H9 (cell line): ENCODE data around the gene MKRN1. TPM values are rescaled to one million over a fixed set of nuclear protein-coding genes. Genes with fewer than 3 reads are reported as not detected.
A peak's percentile ranks its signal among the peaks of the same experiment; 100 is the strongest.

Source experiments
- DNase-seq: peaks from one replicate; pipeline ENCODE4 v3.0.0-alpha.2; 2017
- H2AFZ ChIP-seq: one replicate; pipeline ENCODE4 v1.6.1; 2013; ENCODE audit warnings: mild to moderate bottlenecking, low read length, control low read depth, moderate library complexity
- H2AK5ac ChIP-seq: 2 replicates; pipeline ENCODE4 v1.6.1; 2013; ENCODE audit warnings: low read length, control low read depth, mixed read lengths; ENCODE audit not compliant: insufficient read length
- H2BK120ac ChIP-seq: one replicate; pipeline ENCODE4 v1.6.1; 2013; ENCODE audit warnings: low read depth, mild to moderate bottlenecking, low read length, control low read depth, inconsistent platforms; ENCODE audit not compliant: poor library complexity, severe bottlenecking
- H2BK12ac ChIP-seq: 2 replicates; pipeline ENCODE4 v1.6.1; 2013; ENCODE audit warnings: low read length, control low read depth, mixed read lengths, low read depth; ENCODE audit not compliant: insufficient read length
- H2BK15ac ChIP-seq: 2 replicates; pipeline ENCODE4 v1.6.1; 2013; ENCODE audit warnings: low read depth, low read length, control low read depth
- H2BK20ac ChIP-seq: one replicate; pipeline ENCODE4 v1.6.1; 2013; ENCODE audit warnings: low read depth, mild to moderate bottlenecking, low read length, control low read depth, inconsistent platforms; ENCODE audit not compliant: poor library complexity, severe bottlenecking
- H2BK5ac ChIP-seq: 2 replicates; pipeline ENCODE4 v1.6.1; 2013; ENCODE audit warnings: low read length, control low read depth, mixed read lengths; ENCODE audit not compliant: insufficient read length
- H3K14ac ChIP-seq: 2 replicates; pipeline ENCODE4 v1.6.1; 2013; ENCODE audit warnings: low read length, control low read depth; ENCODE audit not compliant: insufficient read depth
- H3K18ac ChIP-seq: 2 replicates; pipeline ENCODE4 v1.6.1; 2013; ENCODE audit warnings: low read depth, mild to moderate bottlenecking, mixed read lengths, low read length, control low read depth; ENCODE audit not compliant: insufficient read length
- H3K23ac ChIP-seq: 2 replicates; pipeline ENCODE4 v1.6.1; 2013; ENCODE audit warnings: low read length, control low read depth, mixed read lengths, low read depth; ENCODE audit not compliant: insufficient read length
- H3K23me2 ChIP-seq: 2 replicates; pipeline ENCODE4 v1.6.1; 2013; ENCODE audit warnings: low read depth, mild to moderate bottlenecking, mixed read lengths, low read length, control low read depth; ENCODE audit not compliant: insufficient read length, poor library complexity, severe bottlenecking
- H3K27ac ChIP-seq: 2 replicates; pipeline ENCODE4 v1.5.1; 2013; ENCODE audit warnings: low read length, control low read depth, mixed read lengths, low read depth; ENCODE audit not compliant: insufficient read length
- H3K27me3 ChIP-seq: 2 replicates; pipeline ENCODE4 v1.6.1; 2013; ENCODE audit warnings: low read length, control low read depth, inconsistent platforms; ENCODE audit not compliant: insufficient read depth
- H3K4ac ChIP-seq: 2 replicates; pipeline ENCODE4 v1.6.1; 2013; ENCODE audit warnings: low read depth, mild to moderate bottlenecking, control low read depth, inconsistent platforms, low read length, moderate library complexity
- H3K4me1 ChIP-seq: 2 replicates; pipeline ENCODE4 v1.6.1; 2013; ENCODE audit warnings: low read length, control low read depth, inconsistent platforms; ENCODE audit not compliant: insufficient read depth
- H3K4me2 ChIP-seq: 2 replicates; pipeline ENCODE4 v1.6.1; 2013; ENCODE audit warnings: low read length, control low read depth, mixed read lengths; ENCODE audit not compliant: insufficient read length, insufficient read depth
- H3K56ac ChIP-seq: 2 replicates; pipeline ENCODE4 v1.6.1; 2013; ENCODE audit warnings: low read depth, mild to moderate bottlenecking, mixed read lengths, low read length, control low read depth; ENCODE audit not compliant: insufficient read length
- H3K79me1 ChIP-seq: 2 replicates; pipeline ENCODE4 v1.6.1; 2013; ENCODE audit warnings: low read depth, mild to moderate bottlenecking, moderate library complexity, low read length, control low read depth, inconsistent platforms; ENCODE audit not compliant: insufficient read depth, poor library complexity, severe bottlenecking
- H3K79me2 ChIP-seq: 2 replicates; pipeline ENCODE4 v1.6.1; 2013; ENCODE audit warnings: low read length, control low read depth, inconsistent platforms; ENCODE audit not compliant: insufficient read depth
- H3K9ac ChIP-seq: 2 replicates; pipeline ENCODE4 v1.6.1; 2013; ENCODE audit warnings: low read length, control low read depth, mixed read lengths; ENCODE audit not compliant: insufficient read length; ENCODE audit errors: extremely low read depth
- H3K9me3 ChIP-seq: one replicate; pipeline ENCODE4 v1.6.1; 2013; ENCODE audit warnings: low read depth, low read length, inconsistent platforms; ENCODE audit not compliant: control insufficient read depth
- H3T11ph ChIP-seq: one replicate; pipeline ENCODE4 v1.6.1; 2013; ENCODE audit warnings: mild to moderate bottlenecking, low read length, control low read depth, inconsistent platforms
- H4K20me1 ChIP-seq: one replicate; pipeline ENCODE4 v1.6.1; 2013; ENCODE audit not compliant: control insufficient read depth, insufficient read length, insufficient read depth
- H4K5ac ChIP-seq: 2 replicates; pipeline ENCODE4 v1.6.1; 2013; ENCODE audit warnings: low read depth, mild to moderate bottlenecking, mixed read lengths, low read length, control low read depth; ENCODE audit not compliant: insufficient read length
- H4K8ac ChIP-seq: replicated peaks from 2 replicates; pipeline ENCODE4 v1.6.1; 2013; ENCODE audit warnings: low read length, control low read depth, mixed read lengths, low read depth; ENCODE audit not compliant: insufficient read length
- H4K91ac ChIP-seq: 2 replicates; pipeline ENCODE4 v1.6.1; 2013; ENCODE audit warnings: low read depth, mild to moderate bottlenecking, moderate library complexity, mixed read lengths, low read length, control low read depth; ENCODE audit not compliant: insufficient read length
- H3K27ac Mint-ChIP-seq, 3 experiments: 2 replicates in 2 of 3; 3 replicates in 1 of 3; pipeline ENCODE4 v1.8.0; 2020 to 2021; ENCODE audit warnings: mixed read lengths in 3 of 3, mild to moderate bottlenecking in 1 of 3, moderate library complexity in 1 of 3
- H3K27me3 Mint-ChIP-seq: 2 replicates; pipeline ENCODE4 v1.8.0; 2021; ENCODE audit warnings: low read depth, mild to moderate bottlenecking, moderate library complexity, mixed read lengths
- H3K36me3 Mint-ChIP-seq, 3 experiments: 2 replicates in 2 of 3; 3 replicates in 1 of 3; pipeline ENCODE4 v1.8.0; 2020 to 2021; ENCODE audit warnings: low read depth in 3 of 3, mixed read lengths in 3 of 3; ENCODE audit not compliant: insufficient read depth in 1 of 3
- H3K4me1 Mint-ChIP-seq, 2 experiments: 2 replicates each; pipeline ENCODE4 v1.8.0; 2020; ENCODE audit warnings: mixed read lengths in 2 of 2
- H3K4me3 Mint-ChIP-seq, 2 experiments: 2 replicates in 1 of 2; 3 replicates in 1 of 2; pipeline ENCODE4 v1.8.0; 2020 to 2021; ENCODE audit warnings: mild to moderate bottlenecking in 2 of 2, mixed read lengths in 2 of 2, moderate library complexity in 1 of 2
- H3K9me3 Mint-ChIP-seq, 2 experiments: 2 replicates in 1 of 2; 3 replicates in 1 of 2; pipeline ENCODE4 v1.8.0; 2020; ENCODE audit warnings: mild to moderate bottlenecking in 2 of 2, mixed read lengths in 2 of 2, moderate library complexity in 1 of 2
- WGBS: extraction: QIAGEN DNeasy Blood & Tissue Kit; methylation state at CpG from one replicate; pipeline ENCODE4 v1.1.7; 2013; ENCODE audit warnings: missing lambda C conversion rate, low lambda C conversion rate, mixed read lengths; ENCODE audit not compliant: insufficient read length; ENCODE audit errors: extremely low coverage; 5-methylcytosine and 5-hydroxymethylcytosine counted together
- total RNA-seq: library from RNA; stranded (reverse); gene quantifications from 2 replicates; pipeline ENCODE4 v1.2.1, GENCODE V29; 2021
- TF ChIP-seq, protein P1 (sequence below): fragments of 200-600 bp; sonication (generic); conservative IDR thresholded peaks from 3 replicates; pipeline ENCODE4 v1.8.0; 2021; ENCODE audit warnings: antibody characterized with exemption, mild to moderate bottlenecking

Gene MKRN1
- total RNA-seq, 1 experiment from 2014 or later = 106 TPM

DNA sequence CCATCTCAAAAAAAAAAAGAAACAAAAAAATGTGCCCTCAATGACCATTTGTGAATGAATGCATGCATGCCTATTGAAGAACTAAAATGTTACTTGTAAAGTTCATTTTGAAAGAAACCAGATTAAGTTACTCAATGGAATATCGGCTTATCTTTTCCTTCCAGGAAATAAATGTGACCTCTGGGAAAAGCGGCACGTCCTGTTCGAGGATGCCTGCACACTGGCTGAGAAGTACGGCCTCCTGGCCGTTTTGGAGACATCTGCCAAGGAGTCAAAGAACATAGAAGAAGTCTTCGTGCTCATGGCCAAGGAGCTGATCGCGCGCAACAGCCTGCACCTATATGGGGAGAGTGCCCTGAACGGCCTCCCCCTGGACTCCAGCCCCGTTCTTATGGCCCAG is 53.6 kb downstream of the MKRN1 start:
- H3K27ac ChIP-seq = no peak overlapping the region
- DNase-seq = no peak
- no peak overlapping the region for H2BK12ac ChIP-seq
- H3K9me3 Mint-ChIP-seq = peaks cover 1% of the 10 kb centered on the region in 2 experiments; a peak in 4 of 5 replicates
- TF ChIP-seq, protein P1, sequence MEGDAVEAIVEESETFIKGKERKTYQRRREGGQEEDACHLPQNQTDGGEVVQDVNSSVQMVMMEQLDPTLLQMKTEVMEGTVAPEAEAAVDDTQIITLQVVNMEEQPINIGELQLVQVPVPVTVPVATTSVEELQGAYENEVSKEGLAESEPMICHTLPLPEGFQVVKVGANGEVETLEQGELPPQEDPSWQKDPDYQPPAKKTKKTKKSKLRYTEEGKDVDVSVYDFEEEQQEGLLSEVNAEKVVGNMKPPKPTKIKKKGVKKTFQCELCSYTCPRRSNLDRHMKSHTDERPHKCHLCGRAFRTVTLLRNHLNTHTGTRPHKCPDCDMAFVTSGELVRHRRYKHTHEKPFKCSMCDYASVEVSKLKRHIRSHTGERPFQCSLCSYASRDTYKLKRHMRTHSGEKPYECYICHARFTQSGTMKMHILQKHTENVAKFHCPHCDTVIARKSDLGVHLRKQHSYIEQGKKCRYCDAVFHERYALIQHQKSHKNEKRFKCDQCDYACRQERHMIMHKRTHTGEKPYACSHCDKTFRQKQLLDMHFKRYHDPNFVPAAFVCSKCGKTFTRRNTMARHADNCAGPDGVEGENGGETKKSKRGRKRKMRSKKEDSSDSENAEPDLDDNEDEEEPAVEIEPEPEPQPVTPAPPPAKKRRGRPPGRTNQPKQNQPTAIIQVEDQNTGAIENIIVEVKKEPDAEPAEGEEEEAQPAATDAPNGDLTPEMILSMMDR = no peak
- no peaks in the 10 kb centered on the region for H3K79me2 ChIP-seq
- H3K4me1 ChIP-seq = no peaks in the 10 kb centered on the region
- no peak overlapping the region for H3K4ac ChIP-seq
- no peak overlapping the region for H2BK15ac ChIP-seq
- H3K9me3 ChIP-seq = no peaks in the 10 kb centered on the region
- no peaks in the 10 kb centered on the region for H3K23me2 ChIP-seq
- no peaks in the 10 kb centered on the region for H3K4me1 Mint-ChIP-seq
- no peak overlapping the region for H4K5ac ChIP-seq
- H4K8ac ChIP-seq = no peak overlapping the region
- H3K9ac ChIP-seq = no peak overlapping the region
- no peak overlapping the region for H2BK20ac ChIP-seq
- no peak overlapping the region for H2BK120ac ChIP-seq
- H3K18ac ChIP-seq = no peak overlapping the region
- WGBS = no CpG with 5 or more reads among the region's 12 CpGs
- no peak overlapping the region for H3T11ph ChIP-seq
- H3K14ac ChIP-seq = no peak overlapping the region
- H3K56ac ChIP-seq = no peak overlapping the region
- no peak overlapping the region for H2AK5ac ChIP-seq
- H3K4me3 Mint-ChIP-seq = no peak overlapping the region
- H3K23ac ChIP-seq = no peak overlapping the region
- no peak overlapping the region for H4K91ac ChIP-seq
- no peak overlapping the region for H2AFZ ChIP-seq
- H3K27ac Mint-ChIP-seq = peak overlapping the region in 1 of 3 experiments; percentile 22; a peak in 1 of 7 replicates
- peaks cover under 1 to 27% (median 7%) of the 10 kb centered on the region in 3 experiments; a peak in 6 of 7 replicates for H3K36me3 Mint-ChIP-seq
- H3K79me1 ChIP-seq = no peaks in the 10 kb centered on the region
- H4K20me1 ChIP-seq = peaks cover 3% of the 10 kb centered on the region
- no peak overlapping the region for H3K4me2 ChIP-seq
- no peaks in the 10 kb centered on the region for H3K27me3 ChIP-seq
- no peaks in the 10 kb centered on the region for H3K27me3 Mint-ChIP-seq
- H2BK5ac ChIP-seq = no peak overlapping the region
